GM06990 (cell line): ENCODE measurements around the gene KLC4.
A peak's percentile ranks its signal among the peaks of the same experiment; 100 is the strongest.

ENCODE experiments used
- DNase-seq: peaks from one replicate; pipeline ENCODE4 v3.0.0-alpha.2; 2011; ENCODE audit not compliant: insufficient read length; ENCODE audit errors: extremely low read depth
- H3K27me3 ChIP-seq: replicated peaks from 2 replicates; pipeline ENCODE4 v1.6.0; 2011; ENCODE audit warnings: low read length; ENCODE audit not compliant: control insufficient read depth, insufficient read depth
- H3K36me3 ChIP-seq: 2 replicates; pipeline ENCODE4 v1.5.1; 2011; ENCODE audit warnings: low read length; ENCODE audit not compliant: control insufficient read depth, insufficient read depth
- H3K4me3 ChIP-seq: replicated peaks from 2 replicates; pipeline ENCODE4 v1.5.1; 2011; ENCODE audit warnings: low read depth, mild to moderate bottlenecking, control low read depth, low read length
- TF ChIP-seq, protein P1 (sequence below): IDR thresholded peaks from 2 replicates; pipeline ENCODE4 v1.5.1; 2011; ENCODE audit warnings: low read length, control low read depth, mild to moderate bottlenecking, inconsistent platforms; ENCODE audit not compliant: insufficient read depth, poor library complexity, severe bottlenecking

KLC4 gene

DNA sequence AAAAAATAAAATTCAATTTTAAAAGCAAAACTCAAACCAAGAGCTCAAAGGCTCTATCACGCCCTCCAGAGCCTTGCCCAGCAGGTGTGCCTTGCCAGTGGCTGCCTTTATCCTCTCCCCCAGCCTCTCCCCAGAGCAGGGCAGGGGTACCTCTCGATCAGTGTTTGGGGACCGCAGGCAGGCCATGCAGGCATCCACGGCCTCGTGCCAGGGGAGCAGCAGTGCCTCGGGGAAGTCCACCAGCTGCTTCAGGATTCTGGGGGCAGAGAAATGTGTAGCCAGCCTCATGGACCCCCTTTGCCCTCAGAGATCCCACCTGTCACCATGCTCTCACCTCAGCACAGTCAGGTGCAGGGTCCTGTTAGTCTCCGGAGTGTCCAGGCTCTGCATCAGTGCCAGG is 11.4 kb upstream of the KLC4 start:
- H3K4me3 ChIP-seq, result no peak overlapping the region
- no peaks in the 10 kb centered on the region for H3K27me3 ChIP-seq
- no peak for DNase-seq
- TF ChIP-seq, protein P1, sequence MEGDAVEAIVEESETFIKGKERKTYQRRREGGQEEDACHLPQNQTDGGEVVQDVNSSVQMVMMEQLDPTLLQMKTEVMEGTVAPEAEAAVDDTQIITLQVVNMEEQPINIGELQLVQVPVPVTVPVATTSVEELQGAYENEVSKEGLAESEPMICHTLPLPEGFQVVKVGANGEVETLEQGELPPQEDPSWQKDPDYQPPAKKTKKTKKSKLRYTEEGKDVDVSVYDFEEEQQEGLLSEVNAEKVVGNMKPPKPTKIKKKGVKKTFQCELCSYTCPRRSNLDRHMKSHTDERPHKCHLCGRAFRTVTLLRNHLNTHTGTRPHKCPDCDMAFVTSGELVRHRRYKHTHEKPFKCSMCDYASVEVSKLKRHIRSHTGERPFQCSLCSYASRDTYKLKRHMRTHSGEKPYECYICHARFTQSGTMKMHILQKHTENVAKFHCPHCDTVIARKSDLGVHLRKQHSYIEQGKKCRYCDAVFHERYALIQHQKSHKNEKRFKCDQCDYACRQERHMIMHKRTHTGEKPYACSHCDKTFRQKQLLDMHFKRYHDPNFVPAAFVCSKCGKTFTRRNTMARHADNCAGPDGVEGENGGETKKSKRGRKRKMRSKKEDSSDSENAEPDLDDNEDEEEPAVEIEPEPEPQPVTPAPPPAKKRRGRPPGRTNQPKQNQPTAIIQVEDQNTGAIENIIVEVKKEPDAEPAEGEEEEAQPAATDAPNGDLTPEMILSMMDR, result no peak
- peaks cover 34% of the 10 kb centered on the region for H3K36me3 ChIP-seq

DNA sequence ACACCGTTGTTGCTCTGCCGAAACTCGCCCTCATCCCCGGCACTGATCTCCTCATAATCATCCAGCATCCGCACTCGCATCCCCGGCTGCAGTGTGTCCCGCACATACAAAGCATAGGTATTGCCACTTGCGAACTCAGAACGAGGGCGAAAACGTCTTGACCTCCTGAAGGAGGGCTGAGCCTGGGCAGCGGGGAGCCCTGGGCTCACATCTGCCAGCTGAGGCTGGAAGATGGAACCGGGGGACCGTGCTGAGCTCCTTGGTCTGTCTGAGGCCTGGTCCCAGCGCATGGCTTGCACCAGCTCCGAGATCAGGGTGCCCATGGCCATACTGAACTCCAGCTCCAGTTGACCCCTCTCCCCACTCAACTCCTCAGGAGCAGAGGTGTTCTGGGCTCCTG is 8.4 kb upstream of the KLC4 start:
- H3K36me3 ChIP-seq, result peaks cover 25% of the 10 kb centered on the region
- no peak for DNase-seq
- TF ChIP-seq, protein P1, result no peak
- no peak overlapping the region for H3K4me3 ChIP-seq
- no peaks in the 10 kb centered on the region for H3K27me3 ChIP-seq

DNA sequence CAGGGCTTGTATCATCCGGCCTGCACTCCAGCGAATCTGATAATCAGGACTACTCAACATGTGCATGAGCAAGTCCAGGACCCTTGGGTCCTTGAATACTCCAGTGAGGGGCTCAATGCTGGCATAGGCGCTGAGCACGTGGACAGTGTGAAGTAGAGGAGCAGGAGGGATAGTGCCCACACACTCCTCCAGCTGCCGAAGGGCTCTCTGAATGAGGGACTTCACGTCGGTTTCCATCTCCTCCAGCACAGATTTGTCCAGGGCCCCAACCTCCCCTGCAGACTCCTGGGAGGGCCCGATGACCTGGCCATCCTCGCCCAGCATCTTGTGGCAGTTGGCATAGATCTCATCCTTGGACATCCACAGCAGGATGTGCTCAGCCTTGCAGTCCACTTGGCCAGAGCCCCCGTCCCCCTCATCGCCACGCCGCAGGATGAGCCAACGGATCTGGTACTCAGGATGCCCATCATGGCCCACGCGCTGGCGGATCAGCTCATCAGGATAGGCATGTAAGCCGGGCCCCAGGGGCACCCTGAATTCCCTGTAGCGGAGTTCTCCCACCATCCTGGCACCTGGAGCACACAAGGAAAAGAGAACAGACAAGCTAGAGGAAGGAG is 7.1 kb upstream of the KLC4 start:
- no peak for DNase-seq
- Histone ChIP-seq H3K27me3 (no peaks in the 10 kb centered on the region), H3K36me3 (peaks cover 22% of the 10 kb centered on the region), H3K4me3 (peak overlapping the region; percentile 94)
- TF ChIP-seq, protein P1, result no peak

DNA sequence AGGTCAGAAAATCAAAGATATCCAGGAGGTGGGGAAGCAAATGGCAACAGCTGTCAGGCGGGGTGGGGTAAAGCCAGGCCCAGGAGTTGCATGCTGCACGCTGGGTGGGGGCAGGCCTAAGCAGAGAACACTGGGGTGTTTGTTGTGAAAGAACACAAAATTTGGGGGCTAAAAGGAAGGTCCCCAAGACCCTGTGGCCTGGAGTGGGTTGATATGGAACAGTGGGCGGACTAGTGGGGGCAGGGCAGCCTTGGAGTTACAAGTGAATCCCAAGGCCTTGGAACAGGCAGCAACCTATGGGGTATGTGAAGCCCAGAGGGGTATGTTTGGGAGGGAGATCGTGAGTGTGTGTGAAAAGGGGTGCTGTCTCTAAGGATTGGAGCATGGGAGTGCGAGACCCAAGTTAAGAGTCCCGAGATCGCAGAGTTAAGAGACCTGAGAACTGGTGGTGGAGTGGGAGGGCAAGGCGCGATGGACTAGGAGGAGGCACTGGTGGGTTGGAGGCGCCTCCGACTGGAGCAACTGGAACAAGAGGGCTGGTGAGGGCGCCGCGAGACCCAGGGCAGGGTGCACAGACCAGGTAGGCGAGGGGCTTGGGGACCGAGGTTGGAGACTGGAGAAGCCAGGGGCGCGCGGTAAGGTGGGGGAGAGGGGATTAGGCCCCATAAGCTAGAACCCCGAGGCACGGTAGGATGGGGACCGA is 6.4 kb upstream of the KLC4 start:
- H3K27me3 ChIP-seq, result no peaks in the 10 kb centered on the region
- peak overlapping the region; percentile 94 for H3K4me3 ChIP-seq
- DNase-seq, result peak; percentile 38
- TF ChIP-seq, protein P1, result no peak
- H3K36me3 ChIP-seq, result peaks cover 21% of the 10 kb centered on the region

DNA sequence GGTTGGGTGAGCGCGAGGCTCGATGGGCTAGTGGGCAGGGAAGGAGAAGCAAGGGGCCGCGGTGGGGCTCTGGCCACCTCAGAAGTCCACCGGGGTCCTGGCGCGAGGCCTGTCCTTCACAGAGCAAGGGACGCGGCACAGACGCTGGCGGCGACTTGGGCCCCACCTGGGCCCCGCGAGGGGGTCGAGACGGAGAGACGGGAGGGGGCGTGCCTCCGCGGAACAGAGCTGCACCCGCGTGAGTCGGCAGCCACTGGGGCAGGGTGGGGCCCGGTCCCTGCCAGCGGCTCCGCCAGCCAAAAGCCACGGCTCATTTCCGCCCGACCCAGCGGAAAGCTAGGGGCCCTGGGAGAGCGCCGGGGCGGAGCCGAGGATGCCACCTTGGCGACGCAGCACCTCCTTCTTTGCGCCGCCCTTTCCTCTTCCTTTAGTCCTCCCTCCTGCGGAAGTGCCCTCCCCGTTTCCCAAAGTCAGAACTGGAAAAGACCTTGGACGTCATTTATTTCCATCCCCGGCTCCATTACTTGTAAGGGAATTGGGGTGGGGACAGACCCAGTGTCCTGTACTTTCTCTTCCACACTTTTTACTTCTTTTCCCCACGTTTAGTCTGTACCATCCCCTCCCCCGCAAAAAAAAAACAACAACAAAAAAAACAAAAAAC is 5.8 kb upstream of the KLC4 start, which contains the start of gene CUL7:
CUL7 (minus strand) TSS at position 307 of the 661 bp plus-strand sequence. CDS start 1,063 bp downstream, outside the sequence.
- peak; percentile 90 for DNase-seq
- H3K27me3 ChIP-seq, result no peaks in the 10 kb centered on the region
- peaks cover 18% of the 10 kb centered on the region for H3K36me3 ChIP-seq
- H3K4me3 ChIP-seq, result peak within 1 kb of the TSS; percentile 94
- TF ChIP-seq, protein P1, result peak; percentile 2
